DND-41 (cell line): Measurements from ENCODE around the gene KIF18B.

Experiments used
- ATAC-seq: fragments of 200-7000 bp; cut with Tn5 transposase; 3 replicates; pipeline ENCODE4 v1.9.1; 2021; ENCODE audit warnings: low read depth; ENCODE audit not compliant: insufficient read depth
- DNase-seq: peaks from one replicate; pipeline ENCODE4 v3.0.0-alpha.2; 2020
- H2AFZ ChIP-seq: 2 replicates; pipeline ENCODE4 v1.6.0; 2012; ENCODE audit warnings: low read depth, low read length
- H3K27ac ChIP-seq: 2 replicates; pipeline ENCODE4 v1.5.1; 2012; ENCODE audit warnings: low read length, inconsistent platforms
- H3K27me3 ChIP-seq: fragments of 200-600 bp; sonication (generic); 2 replicates; pipeline ENCODE4 v1.6.0; 2012; ENCODE audit warnings: low read length, mild to moderate bottlenecking, inconsistent platforms; ENCODE audit not compliant: insufficient read depth, poor library complexity
- H3K36me3 ChIP-seq: 2 replicates; pipeline ENCODE4 v1.5.1; 2012; ENCODE audit warnings: low read length, inconsistent platforms; ENCODE audit not compliant: insufficient read depth
- H3K4me1 ChIP-seq: 2 replicates; pipeline ENCODE4 v1.5.1; 2012; ENCODE audit warnings: mild to moderate bottlenecking, low read length; ENCODE audit not compliant: insufficient read depth
- H3K4me2 ChIP-seq: 2 replicates; pipeline ENCODE4 v1.6.0; 2012; ENCODE audit warnings: mild to moderate bottlenecking, moderate library complexity, low read length, inconsistent platforms; ENCODE audit not compliant: insufficient read depth
- H3K4me3 ChIP-seq, 2 experiments: fragments of 200-600 bp in 1 of 2; shearing (Covaris generic) in 1 of 2; 2 replicates each; pipeline ENCODE4 v1.5.1; 2012 to 2016; ENCODE audit warnings: inconsistent platforms in 2 of 2, low read length in 2 of 2, mild to moderate bottlenecking in 2 of 2, low read depth in 1 of 2, moderate library complexity in 1 of 2
- H3K79me2 ChIP-seq: 2 replicates; pipeline ENCODE4 v1.6.0; 2012; ENCODE audit warnings: low read length, inconsistent platforms; ENCODE audit not compliant: insufficient read depth
- H3K9ac ChIP-seq: 2 replicates; pipeline ENCODE4 v1.6.0; 2012; ENCODE audit warnings: low read depth, mild to moderate bottlenecking, inconsistent platforms, low read length, moderate library complexity
- H3K9me3 ChIP-seq: 2 replicates; pipeline ENCODE4 v1.5.1; 2012; ENCODE audit warnings: low read length, moderate library complexity, mild to moderate bottlenecking, inconsistent platforms; ENCODE audit not compliant: insufficient read depth, severe bottlenecking
- H4K20me1 ChIP-seq: 2 replicates; pipeline ENCODE4 v1.6.0; 2012; ENCODE audit warnings: low read length; ENCODE audit not compliant: insufficient read depth
- CTCF ChIP-seq: IDR thresholded peaks from 2 replicates; pipeline ENCODE4 v1.5.1; 2012; ENCODE audit warnings: borderline replicate concordance, low read length, moderate library complexity, mild to moderate bottlenecking; ENCODE audit not compliant: poor library complexity, severe bottlenecking; ENCODE audit errors: extremely low read depth
- EZH2 ChIP-seq: IDR thresholded peaks from 3 replicates; pipeline ENCODE4 v1.6.1; 2012; ENCODE audit warnings: borderline replicate concordance, low read depth, mild to moderate bottlenecking, moderate library complexity, low read length, inconsistent platforms; ENCODE audit not compliant: severe bottlenecking

The KIF18B gene

GRCh38 chr17:44977814-44978550 is 30.4 kb upstream of the KIF18B start:
- Histone ChIP-seq H3K36me3 (no peaks in the 10 kb centered on the region), H3K27ac (no peak overlapping the region), H2AFZ (no peak overlapping the region), H3K9ac (no peak overlapping the region), H3K79me2 (no peaks in the 10 kb centered on the region), H3K9me3 (no peaks in the 10 kb centered on the region), H3K27me3 (peaks cover 13% of the 10 kb centered on the region), H3K4me1 (no peaks in the 10 kb centered on the region), H3K4me2 (no peak overlapping the region), H3K4me3 (no peak overlapping the region), H4K20me1 (no peaks in the 10 kb centered on the region)
- ATAC-seq (no peak), DNase-seq (no peak)
- no peak for TF ChIP-seq CTCF
- no peak for TF ChIP-seq EZH2

- Histone ChIP-seq H3K27ac (no peak overlapping the region), H3K79me2 (no peaks in the 10 kb centered on the region), H3K9ac (no peak overlapping the region), H3K4me3 (no peak overlapping the region), H4K20me1 (no peaks in the 10 kb centered on the region), H3K9me3 (no peaks in the 10 kb centered on the region), H3K36me3 (no peaks in the 10 kb centered on the region), H3K4me1 (no peaks in the 10 kb centered on the region), H2AFZ (no peak overlapping the region), H3K27me3 (peaks cover 18% of the 10 kb centered on the region), H3K4me2 (no peak overlapping the region)
- ATAC-seq (no peak), DNase-seq (no peak)
- TF ChIP-seq EZH2 (no peak), CTCF (peak; percentile 24)
Observed at GRCh38 chr17:44977065-44977464, 29.5 kb upstream of the KIF18B start.

- no peak overlapping the region for H2AFZ ChIP-seq
- TF ChIP-seq CTCF (no peak), EZH2 (no peak)
- no peak overlapping the region for H3K9ac ChIP-seq
- no peak for ATAC-seq
- no peaks in the 10 kb centered on the region for H3K4me1 ChIP-seq
- H3K27me3 ChIP-seq, result peaks cover 26% of the 10 kb centered on the region
- no peaks in the 10 kb centered on the region for H3K79me2 ChIP-seq
- DNase-seq, result no peak
- H4K20me1 ChIP-seq, result no peaks in the 10 kb centered on the region
- no peak overlapping the region for H3K4me2 ChIP-seq
- H3K27ac ChIP-seq, result no peak overlapping the region
- H3K36me3 ChIP-seq, result no peaks in the 10 kb centered on the region
- H3K4me3 ChIP-seq, result no peak overlapping the region
- no peaks in the 10 kb centered on the region for H3K9me3 ChIP-seq
Observed at GRCh38 chr17:44976206-44976605, 28.6 kb upstream of the KIF18B start.

- no peak for TF ChIP-seq CTCF
- no peak for TF ChIP-seq EZH2
- Histone ChIP-seq H3K4me1 (peaks cover 9% of the 10 kb centered on the region), H3K9me3 (no peaks in the 10 kb centered on the region), H4K20me1 (0 out of 2 replicates have a peak, but pooled peaks cover 3% of the 10 kb centered on the region), H3K36me3 (no peaks in the 10 kb centered on the region), H3K9ac (no peak overlapping the region), H3K4me2 (no peak overlapping the region), H3K4me3 (no peak overlapping the region), H3K27ac (no peak overlapping the region), H3K27me3 (peaks cover 50% of the 10 kb centered on the region), H3K79me2 (no peaks in the 10 kb centered on the region), H2AFZ (no peak overlapping the region)
- DNase-seq (no peak), ATAC-seq (no peak)
Observed at GRCh38 chr17:44972953-44973352, 25.4 kb upstream of the KIF18B start.
